Smooth muscle cell (in vitro differentiated cells): ENCODE measurements around the gene ZRANB3. TPM values are rescaled to one million over a fixed set of nuclear protein-coding genes. Genes with fewer than 3 reads are reported as not detected.

Source experiments
- DNase-seq: peaks from one replicate; lab custom pipeline; 2025; ENCODE audit not compliant: unreplicated experiment; lab: John Stamatoyannopoulos, UW
- H2AFZ ChIP-seq: fragments of 200-600 bp; sonication (generic); 2 replicates; pipeline ENCODE4 v1.6.0; 2016; ENCODE audit warnings: antibody characterized with exemption, low read depth, mild to moderate bottlenecking
- H3F3A ChIP-seq: fragments of 200-600 bp; sonication (generic); 2 replicates; pipeline ENCODE4 v1.6.0; 2017; ENCODE audit warnings: antibody characterized with exemption, low read depth
- H3K27ac ChIP-seq: fragments of 200-600 bp; sonication (generic); 2 replicates; pipeline ENCODE4 v1.5.1; 2016; ENCODE audit warnings: low read depth, mild to moderate bottlenecking
- H3K27me3 ChIP-seq: fragments of 200-600 bp; sonication (generic); 2 replicates; pipeline ENCODE4 v1.6.1; 2016; ENCODE audit warnings: low read depth, mild to moderate bottlenecking
- H3K36me3 ChIP-seq: fragments of 200-600 bp; sonication (generic); 2 replicates; pipeline ENCODE4 v1.5.1; 2016; ENCODE audit warnings: low read depth
- H3K4me1 ChIP-seq: fragments of 200-600 bp; sonication (generic); 2 replicates; pipeline ENCODE4 v1.5.1; 2016; ENCODE audit warnings: low read depth
- H3K4me2 ChIP-seq: fragments of 200-600 bp; sonication (generic); 2 replicates; pipeline ENCODE4 v1.6.0; 2016; ENCODE audit warnings: mild to moderate bottlenecking
- H3K4me3 ChIP-seq: fragments of 200-600 bp; sonication (generic); 2 replicates; pipeline ENCODE4 v1.5.1; 2016; ENCODE audit warnings: mild to moderate bottlenecking
- H3K79me2 ChIP-seq: fragments of 200-600 bp; sonication (generic); 2 replicates; pipeline ENCODE4 v1.6.0; 2016; ENCODE audit warnings: low read depth, mild to moderate bottlenecking
- H3K9ac ChIP-seq: fragments of 200-600 bp; sonication (generic); 2 replicates; pipeline ENCODE4 v1.6.0; 2016; ENCODE audit warnings: low read depth
- H3K9me3 ChIP-seq: fragments of 200-600 bp; sonication (generic); replicated peaks from 2 replicates; pipeline ENCODE4 v1.5.1; 2016; ENCODE audit warnings: low read depth
- H4K20me1 ChIP-seq: fragments of 200-600 bp; sonication (generic); 2 replicates; pipeline ENCODE4 v1.6.0; 2016; ENCODE audit warnings: low read depth
- CTCF ChIP-seq: fragments of 200-600 bp; sonication (generic); IDR thresholded peaks from 2 replicates; pipeline ENCODE4 v1.5.1; 2017; ENCODE audit warnings: borderline replicate concordance, mild to moderate bottlenecking, antibody characterized with exemption; ENCODE audit not compliant: insufficient read depth, poor library complexity, severe bottlenecking
- WGBS: methylation state at CpG from one replicate; pipeline ENCODE4 v1.1.7; 2016; ENCODE audit warnings: low lambda C conversion rate; 5-methylcytosine and 5-hydroxymethylcytosine counted together
- polyA plus RNA-seq: library from polyadenylated mRNA; unstranded; fragments of >200 nt; fragmentation: Nextera tagmentation; extraction: Ambion mirVana; gene quantifications from 2 replicates; pipeline ENCODE4 v1.2.1, GENCODE V29; 2016
- total RNA-seq: library from RNA; depleted of rRNA; stranded (reverse); fragments of >200 nt; gene quantifications from 2 replicates; pipeline ENCODE4 v1.2.3, GENCODE V29; 2014

The ZRANB3 gene
- total and polyA plus RNA-seq, 2 experiments from 2014 or later: 1.9 to 4.1 TPM

- Histone ChIP-seq H3K4me2 (no peak overlapping the region), H3K36me3 (no peaks in the 10 kb centered on the region), H3K9ac (no peak overlapping the region), H3K27ac (no peak overlapping the region), H3K9me3 (no peaks in the 10 kb centered on the region), H3F3A (no peaks in the 10 kb centered on the region), H3K4me3 (no peak overlapping the region), H4K20me1 (no peaks in the 10 kb centered on the region), H3K4me1 (no peaks in the 10 kb centered on the region), H3K27me3 (no peaks in the 10 kb centered on the region), H3K79me2 (no peaks in the 10 kb centered on the region), H2AFZ (no peak overlapping the region)
- TF ChIP-seq CTCF: no peak
- no peak for DNase-seq
- WGBS: 97% methylated on average over 9 of the region's 9 CpGs
Measured at GRCh38 chr2:135174049-135174809, 356.8 kb downstream of the ZRANB3 start.

GRCh38 chr2:135169900-135170753, 360.9 kb downstream of the ZRANB3 start:
- Histone ChIP-seq H3K79me2 (no peaks in the 10 kb centered on the region), H3K27ac (no peak overlapping the region), H3K36me3 (no peaks in the 10 kb centered on the region), H2AFZ (no peak overlapping the region), H3F3A (no peaks in the 10 kb centered on the region), H3K9ac (no peak overlapping the region), H3K4me2 (no peak overlapping the region), H3K4me1 (no peaks in the 10 kb centered on the region), H3K4me3 (no peak overlapping the region), H4K20me1 (peaks cover 3% of the 10 kb centered on the region), H3K9me3 (no peaks in the 10 kb centered on the region), H3K27me3 (no peaks in the 10 kb centered on the region)
- TF ChIP-seq CTCF: no peak
- 97% methylated on average over 11 of the region's 11 CpGs for WGBS
- DNase-seq: no peak

- H3F3A ChIP-seq: no peaks in the 10 kb centered on the region
- H3K9me3 ChIP-seq: no peaks in the 10 kb centered on the region
- H4K20me1 ChIP-seq: peaks cover 9% of the 10 kb centered on the region
- TF ChIP-seq CTCF: no peak
- H3K4me3 ChIP-seq: no peak overlapping the region
- H3K4me2 ChIP-seq: no peak overlapping the region
- no peak overlapping the region for H3K9ac ChIP-seq
- no peak overlapping the region for H3K27ac ChIP-seq
- no peaks in the 10 kb centered on the region for H3K36me3 ChIP-seq
- H2AFZ ChIP-seq: no peak overlapping the region
- H3K79me2 ChIP-seq: no peaks in the 10 kb centered on the region
- WGBS: 89% methylated on average over 11 of the region's 11 CpGs
- no peaks in the 10 kb centered on the region for H3K4me1 ChIP-seq
- no peaks in the 10 kb centered on the region for H3K27me3 ChIP-seq
- DNase-seq: no peak
Measured at GRCh38 chr2:135168204-135168856, 362.7 kb downstream of the ZRANB3 start.
